Hematopoietic multipotent progenitor cell (in vitro differentiated cells): ENCODE results near the gene SEMA3D. TPM values are rescaled to one million over a fixed set of nuclear protein-coding genes. Genes with fewer than 3 reads are reported as not detected.

Experiments used
- DNase-seq, 3 donors: peaks; one replicate each; pipeline ENCODE4 v3.0.0-alpha.2; 2011 to 2015; ENCODE audit warnings: low read depth in 2 of 3, low spot score in 2 of 3
- total RNA-seq: library from RNA; depleted of rRNA; stranded (reverse); fragments of >200 nt; gene quantifications from one replicate; pipeline ENCODE4 v1.2.3, GENCODE V29; 2012

SEMA3D gene
- total RNA-seq, 1 donor, result under 0.01 TPM

DNA sequence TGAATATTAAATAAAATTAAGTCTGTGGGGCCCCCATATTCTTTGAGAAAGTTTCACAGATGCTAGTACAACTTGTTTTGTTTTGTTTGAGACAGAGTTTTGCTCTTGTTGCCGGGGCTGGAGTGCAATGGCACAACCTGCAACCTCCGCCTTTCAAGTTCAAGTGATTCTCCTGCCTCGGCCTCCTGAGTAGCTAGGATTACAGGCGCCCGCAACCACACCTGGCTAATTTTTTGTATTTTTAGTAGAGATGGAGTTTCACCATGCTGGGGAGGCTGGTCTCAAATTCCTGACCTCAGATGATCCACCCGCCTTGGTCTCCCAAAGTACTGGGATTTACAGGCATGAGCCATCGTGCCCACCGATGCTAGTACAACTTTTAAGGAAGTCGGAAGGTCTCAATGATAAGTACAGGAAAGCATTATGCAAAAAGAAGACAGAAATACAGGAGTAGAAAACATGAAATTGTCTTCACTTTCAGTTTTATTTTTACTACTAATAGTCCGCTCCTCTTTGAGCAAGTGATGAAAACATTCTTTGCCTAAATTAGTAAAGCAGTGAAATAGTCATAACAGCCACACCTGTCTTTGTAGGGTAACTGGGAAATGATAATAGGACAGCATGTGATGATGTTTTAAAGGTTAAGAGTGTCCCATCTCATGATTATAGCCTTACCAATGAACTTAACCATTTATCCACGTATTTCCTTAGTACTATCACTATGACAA, 147.5 kb downstream of the SEMA3D start:
- no peak for DNase-seq

DNA sequence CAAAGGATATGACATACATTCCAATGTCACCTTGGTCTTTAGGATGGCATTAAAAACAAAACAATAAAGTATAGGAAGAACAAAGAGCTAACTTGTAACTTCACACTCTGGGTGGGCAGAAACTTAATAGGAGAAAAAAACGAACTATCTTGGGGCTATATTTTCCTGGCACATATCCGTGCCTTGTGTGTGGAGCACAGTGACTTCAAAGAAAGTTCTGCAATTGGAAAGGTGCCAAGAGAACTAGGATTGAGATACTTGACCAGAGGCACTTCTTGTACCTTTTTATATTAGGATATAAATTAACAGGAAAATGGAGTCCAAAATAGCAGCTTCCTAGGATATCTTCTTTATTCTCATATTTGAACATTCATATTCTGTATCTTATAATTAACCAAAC, 148.4 kb downstream of the SEMA3D start:
- no peak for DNase-seq

DNA sequence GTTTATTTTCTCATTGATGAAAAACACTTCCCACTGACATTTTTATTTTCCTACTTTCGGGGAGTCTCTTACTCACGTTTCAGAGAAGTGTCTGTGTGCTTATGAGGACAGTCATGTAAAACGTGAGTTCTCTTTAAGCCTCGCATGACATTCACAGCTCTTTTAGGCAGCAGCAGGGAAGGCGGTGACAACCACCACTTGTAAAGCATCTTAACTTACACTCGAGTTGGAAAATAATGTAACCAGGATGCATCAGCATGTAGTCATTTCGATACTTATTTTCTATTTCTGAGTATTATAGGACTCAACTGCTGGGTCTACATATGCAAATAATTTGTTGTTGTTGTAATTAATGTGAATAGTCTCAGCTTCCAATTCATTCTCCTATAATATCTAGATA, 153.6 kb downstream of the SEMA3D start:
- DNase-seq, result no peak

DNA sequence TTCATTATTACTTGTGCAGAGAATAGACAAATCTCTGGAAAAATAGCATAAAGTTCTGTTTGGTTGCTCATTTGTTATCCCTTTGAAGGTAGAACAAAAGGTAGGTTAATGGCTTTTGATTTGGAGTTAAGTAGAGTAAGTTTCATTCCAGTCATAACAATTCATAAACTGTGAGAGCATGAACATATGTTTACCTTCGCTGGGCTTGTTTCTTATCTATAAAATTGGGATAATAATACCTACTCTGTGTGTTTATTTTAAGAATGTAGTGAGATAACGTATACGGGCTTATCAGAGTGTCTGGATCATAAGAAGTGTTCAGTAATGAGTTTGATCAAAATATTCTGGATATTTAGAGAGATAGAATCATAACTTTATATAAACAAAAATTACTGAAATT, 155.4 kb downstream of the SEMA3D start:
- DNase-seq, result no peak

DNA sequence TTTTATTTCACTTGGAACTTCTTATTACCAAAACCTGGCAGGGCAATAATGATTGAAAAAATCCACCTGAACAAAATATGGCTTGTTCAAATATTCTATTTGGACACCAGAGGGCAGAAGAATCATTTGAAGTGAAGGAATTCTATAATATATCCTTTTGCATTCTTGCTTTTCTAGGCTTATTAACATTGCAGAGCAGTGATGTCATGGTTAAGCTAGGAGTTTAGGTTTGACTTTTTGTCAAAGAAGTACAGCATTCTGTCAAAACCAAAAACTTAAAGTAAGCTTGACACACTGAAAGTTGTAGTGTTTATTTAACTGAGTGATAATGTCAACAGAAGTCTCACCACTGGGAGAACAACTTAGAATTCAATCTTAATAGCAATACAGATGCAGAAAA, 156.0 kb downstream of the SEMA3D start:
- DNase-seq, result peak in 2 of 3 donors; percentile 14 to 60

DNA sequence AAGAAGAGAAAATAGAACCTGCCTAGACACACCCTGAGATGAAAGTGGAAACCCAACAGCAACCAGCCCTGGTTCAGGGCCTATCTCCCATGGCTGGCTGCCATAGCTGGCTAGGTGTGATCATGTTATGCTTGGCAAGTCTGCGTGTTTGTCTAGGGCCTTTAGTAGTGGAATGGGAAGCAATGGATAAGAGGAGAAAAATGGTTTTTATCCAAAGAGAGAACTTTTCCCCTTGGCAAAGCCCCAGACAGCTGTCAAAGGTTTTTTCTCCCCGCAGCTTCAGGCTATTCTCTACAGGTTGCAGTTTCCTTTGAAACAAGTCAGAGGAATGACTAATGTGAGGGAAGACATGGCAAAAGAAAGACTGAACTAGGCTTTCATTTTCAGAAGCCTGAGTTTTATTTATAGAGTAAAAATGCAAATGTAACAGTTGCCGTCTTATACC, 161.5 kb downstream of the SEMA3D start:
- no peak for DNase-seq

DNA sequence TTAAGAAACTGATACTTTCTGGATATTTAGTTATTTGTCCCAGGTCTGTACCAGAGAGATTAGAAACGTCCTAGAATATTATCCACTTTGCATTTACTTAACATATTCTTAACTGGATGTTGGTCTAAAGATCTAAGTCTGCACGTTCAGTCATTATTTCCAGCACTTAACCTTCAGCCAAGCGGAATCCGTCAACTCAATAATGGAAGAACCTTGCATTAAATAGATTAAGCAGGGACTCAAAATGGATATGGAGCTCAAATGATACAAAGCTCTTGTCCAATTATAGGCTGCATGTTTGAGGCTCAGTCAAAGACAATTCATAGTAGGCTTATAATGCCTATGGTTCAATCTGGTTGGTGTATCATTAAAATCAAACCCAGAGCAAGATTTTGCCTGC, 162.9 kb downstream of the SEMA3D start:
- DNase-seq, result no peak

DNA sequence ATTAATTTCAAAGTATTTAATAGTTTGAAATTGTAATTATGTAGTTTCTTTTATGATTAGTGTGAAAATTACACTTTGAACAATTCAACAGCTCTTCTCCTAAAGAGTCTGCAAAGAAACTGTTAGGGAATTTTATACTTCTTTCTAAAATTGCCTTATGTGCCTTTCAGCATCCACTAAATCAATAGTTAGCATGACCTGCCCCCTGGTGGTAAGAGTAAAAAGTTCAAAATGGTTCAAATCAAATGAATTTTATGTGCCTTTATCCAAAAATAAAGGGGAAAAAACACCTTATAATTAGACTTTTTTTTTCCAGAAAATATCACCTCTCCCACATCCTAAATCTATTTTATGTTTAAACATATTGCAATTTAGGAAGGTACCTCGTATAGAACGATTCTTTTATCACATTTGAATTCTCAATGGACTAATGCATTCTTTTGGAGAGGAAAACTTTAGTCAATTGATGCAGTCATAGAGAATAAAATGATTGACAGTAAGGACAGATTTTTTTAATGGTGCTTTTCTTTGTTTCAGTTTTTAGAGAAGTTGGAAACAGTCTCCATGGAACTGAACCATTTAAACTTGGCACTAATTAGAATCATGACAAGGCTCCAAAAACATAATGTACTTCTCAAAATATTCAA, 163.7 kb downstream of the SEMA3D start:
- DNase-seq, result peak; percentile 3 to 73 (median 27)

DNA sequence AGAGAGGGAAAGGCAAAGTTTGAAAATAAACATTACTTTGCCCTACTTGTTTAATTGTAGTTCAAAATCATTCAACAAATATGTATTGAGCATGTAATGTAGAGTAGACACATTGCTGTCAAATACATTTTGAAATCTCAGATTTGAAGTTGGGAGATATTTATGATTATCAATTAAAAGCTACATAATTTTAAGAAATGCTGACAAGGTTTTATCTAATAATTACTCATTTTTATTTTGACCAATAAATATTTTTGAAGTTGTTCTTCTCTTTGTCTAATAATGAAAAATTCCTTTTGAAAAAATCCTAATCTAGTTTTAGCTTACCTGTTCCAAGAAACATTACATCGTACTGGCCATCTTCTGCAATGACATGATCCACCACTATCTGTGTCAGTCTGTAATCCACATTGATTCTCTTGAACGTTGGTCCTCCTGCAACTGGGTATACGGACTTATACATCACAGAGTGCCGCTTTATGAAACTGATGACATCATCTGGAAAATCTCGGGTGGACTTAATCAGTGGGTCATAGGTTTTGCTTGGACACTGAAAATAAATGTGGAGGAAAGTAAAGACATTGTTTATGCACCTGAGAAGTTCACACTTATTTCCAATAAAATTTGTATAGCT, 164.7 kb downstream of the SEMA3D start:
- DNase-seq, result no peak

DNA sequence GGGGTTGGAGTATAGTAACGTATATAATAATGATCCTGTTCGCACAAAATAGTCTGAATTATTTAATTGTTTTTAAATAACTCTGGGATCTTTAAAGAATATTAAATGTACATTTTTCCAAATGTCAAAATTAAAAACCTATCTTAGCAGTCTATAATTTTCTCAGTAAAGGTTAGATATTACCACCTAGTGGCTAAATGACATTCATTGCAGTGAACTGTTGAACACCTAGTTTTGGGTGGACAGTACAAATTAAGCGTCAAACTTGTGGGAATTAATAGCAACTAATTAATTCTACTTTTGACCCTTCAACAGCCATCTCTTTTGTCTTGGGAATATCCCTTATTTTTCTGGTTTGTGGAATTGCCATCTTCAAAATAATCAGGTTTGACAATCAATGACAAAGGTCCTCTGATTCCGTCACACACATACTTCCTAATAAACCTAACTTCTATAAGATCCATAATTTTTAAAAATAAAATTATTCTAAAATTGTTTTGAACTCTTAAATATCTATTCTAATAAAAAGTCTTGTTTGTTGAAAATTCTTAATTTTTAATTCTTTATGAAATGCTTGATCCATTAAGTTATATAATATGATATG, 165.7 kb downstream of the SEMA3D start:
- peak in 1 of 3 donors; percentile 9 for DNase-seq

DNA sequence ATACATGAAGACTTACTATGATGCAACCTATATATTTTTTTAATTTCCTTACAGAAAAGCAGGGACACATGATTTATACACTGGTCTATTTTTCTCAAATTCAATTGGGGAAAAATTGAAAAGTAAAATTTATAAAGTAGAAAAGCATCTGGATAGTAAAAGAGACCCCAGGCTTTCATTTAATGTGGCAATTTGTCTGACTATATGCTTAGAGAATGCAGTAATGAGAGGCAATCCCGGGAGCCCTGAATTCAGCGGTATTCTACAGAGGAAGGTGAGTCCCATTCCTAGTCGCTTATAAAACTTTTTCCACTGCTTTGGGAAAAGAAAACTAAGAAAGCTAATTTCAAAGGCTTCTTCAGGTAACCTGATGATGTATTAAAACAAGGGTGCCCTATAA, 167.1 kb downstream of the SEMA3D start:
- no peak for DNase-seq

DNA sequence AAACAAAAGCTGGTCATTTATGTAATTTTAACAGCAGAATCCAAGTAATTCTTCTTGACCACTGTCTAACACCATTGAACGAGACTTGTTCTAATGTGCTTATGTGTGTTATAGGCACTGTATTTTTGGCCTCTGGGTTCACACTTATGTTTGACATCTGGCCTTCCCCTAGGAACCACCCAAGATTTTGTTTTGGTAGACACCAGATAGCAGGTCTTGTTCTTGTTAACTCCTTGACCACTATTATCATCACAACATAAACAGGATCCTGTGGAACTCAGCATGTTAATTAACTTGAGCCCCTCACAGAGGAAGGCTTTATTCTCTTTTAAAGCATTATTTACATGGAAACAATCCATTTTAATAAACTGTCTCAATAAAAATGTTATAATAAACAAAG, 167.7 kb downstream of the SEMA3D start:
- no peak for DNase-seq

DNA sequence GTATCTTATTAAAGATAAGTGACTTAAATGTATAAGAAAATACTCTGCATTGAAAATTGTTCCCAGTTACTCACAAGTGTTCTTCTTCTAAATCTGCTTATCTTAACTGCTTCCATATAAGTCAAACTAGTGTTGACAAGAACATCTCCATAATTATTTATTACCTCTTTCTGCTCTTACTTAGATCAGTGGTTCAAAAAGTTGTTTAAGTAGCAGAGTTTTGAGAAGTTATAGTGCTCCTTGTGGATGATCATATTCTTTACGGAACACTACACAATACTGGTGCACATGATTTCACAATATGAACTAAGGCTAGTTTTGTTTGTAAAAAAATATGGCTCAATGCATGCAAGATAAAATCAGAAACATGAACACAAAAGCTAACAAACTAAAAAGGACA, 168.4 kb downstream of the SEMA3D start:
- no peak for DNase-seq

DNA sequence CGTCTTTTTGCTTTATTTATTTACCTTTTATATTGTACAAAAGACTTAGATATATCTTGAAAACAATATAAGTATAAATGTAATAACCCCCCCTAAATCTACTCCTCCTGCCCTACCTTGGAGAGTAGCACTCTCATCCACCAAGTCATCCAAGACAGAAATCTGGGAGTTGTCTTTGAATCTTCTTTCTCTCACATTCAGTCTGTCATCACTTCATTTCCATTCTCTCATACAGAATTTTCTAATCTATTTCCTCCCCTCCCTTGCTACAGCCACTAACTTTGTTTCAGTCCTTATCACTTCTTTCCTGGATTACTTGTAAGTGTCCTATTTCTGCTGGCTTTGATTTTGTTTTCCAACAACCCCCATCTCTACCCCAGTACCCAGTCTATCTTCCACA, 170.6 kb downstream of the SEMA3D start:
- no peak for DNase-seq

DNA sequence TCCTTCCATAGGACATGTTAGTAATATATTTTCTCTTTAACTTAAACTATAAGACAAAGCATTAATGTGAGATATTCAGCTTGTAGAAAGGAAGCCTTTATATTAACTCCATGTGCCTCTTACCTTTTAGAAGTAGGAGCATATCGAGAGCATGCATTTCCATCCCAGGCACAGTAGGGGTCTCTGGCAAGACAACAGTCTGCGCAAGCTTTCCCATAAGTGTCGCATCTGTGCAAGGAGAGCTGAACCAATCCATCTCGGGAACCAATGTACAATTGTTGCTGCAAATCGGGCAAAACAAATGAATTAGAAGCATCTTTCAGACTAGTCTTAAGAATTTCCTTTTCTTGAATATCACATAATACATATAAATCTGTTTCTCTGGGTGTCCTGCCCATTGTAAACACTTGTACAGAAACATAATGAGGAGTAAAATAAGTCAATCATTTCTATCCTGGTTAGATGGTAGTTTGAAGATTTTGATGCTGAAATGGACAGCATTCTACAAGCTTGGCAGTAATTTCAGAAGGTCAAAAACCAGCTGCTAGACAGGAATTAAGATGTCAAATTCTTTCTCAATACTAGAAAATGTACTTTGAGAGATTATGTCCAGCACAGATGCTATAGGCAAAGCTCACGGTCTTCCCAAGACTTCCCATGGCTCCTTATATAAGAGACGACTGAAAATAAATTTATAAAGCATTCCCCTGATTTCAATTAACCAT, 171.8 kb downstream of the SEMA3D start:
- DNase-seq, result no peak

DNA sequence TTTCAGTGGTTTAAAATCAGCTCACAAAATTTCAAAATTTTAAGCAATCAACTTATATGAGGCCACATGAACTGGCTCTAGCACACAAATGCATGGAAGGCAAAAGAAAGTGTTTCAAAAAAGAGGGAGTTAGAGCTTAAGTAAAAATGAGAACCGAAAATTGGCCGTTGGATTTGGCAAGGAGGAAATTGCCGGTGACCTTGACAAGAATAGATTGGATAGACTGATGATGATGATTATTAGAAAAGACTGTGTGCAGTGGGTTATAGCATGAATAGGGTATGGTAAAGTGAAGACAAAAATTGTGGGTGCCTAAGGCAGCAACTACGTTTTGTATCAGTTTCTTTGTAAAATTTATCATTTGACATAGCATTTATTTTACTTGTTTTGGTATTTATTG, 175.7 kb downstream of the SEMA3D start:
- no peak for DNase-seq

DNA sequence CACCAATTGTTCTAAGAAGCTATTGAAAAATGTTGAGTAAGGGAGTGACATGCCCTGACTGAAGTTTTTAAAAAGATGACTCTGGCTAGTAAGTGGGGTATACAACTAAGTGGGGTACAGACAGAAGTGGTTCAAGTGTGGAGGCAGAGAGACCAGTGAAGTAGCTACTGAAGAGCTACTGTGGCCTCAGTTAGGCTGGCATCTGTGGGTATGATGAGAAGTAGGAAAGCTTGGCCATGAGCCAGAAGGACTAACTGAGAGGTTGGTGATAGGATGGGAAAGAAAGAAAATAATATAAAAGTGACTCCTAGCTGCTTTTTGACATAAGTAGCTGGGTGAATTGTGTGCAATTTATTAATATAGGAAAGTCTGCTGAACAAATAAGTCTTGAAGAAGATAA, 176.6 kb downstream of the SEMA3D start:
- DNase-seq, result no peak

DNA sequence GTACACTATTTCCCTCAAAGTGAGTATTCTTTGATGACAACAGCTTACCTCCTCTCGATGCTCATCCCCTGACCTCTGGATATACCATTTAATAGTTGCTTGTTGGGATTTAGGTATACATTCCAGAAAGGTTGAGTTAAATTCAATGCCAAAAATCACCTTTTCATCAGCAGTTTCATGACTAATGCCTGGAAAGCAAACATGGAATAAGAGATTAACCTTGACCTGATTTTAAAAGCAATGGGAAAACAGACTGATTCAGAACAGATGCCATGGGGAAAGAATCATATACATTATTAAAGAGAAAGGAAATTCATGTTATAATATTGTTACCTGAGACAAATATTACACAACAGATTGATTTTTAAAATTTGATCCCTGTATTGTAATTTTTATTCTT, 180.1 kb downstream of the SEMA3D start:
- no peak for DNase-seq

DNA sequence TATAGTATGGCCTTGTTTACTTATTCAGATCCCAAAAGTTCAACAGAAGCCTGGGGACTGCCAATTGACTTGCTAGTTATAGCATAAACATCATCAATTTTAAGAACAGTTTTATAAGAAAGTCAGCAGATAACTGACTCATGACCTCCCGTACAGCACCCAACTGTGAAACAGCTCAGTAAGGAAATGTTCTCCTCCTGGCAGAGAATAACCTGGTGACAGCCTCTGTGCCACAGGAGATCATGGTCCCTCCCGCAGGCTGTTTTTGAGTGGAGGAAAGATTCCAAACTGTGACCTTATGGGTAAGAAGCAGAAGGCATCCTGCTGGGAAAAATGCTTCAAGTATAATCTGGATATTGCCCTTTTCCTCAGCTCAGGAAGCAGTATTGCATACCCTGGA, 182.5 kb downstream of the SEMA3D start:
- no peak for DNase-seq

DNA sequence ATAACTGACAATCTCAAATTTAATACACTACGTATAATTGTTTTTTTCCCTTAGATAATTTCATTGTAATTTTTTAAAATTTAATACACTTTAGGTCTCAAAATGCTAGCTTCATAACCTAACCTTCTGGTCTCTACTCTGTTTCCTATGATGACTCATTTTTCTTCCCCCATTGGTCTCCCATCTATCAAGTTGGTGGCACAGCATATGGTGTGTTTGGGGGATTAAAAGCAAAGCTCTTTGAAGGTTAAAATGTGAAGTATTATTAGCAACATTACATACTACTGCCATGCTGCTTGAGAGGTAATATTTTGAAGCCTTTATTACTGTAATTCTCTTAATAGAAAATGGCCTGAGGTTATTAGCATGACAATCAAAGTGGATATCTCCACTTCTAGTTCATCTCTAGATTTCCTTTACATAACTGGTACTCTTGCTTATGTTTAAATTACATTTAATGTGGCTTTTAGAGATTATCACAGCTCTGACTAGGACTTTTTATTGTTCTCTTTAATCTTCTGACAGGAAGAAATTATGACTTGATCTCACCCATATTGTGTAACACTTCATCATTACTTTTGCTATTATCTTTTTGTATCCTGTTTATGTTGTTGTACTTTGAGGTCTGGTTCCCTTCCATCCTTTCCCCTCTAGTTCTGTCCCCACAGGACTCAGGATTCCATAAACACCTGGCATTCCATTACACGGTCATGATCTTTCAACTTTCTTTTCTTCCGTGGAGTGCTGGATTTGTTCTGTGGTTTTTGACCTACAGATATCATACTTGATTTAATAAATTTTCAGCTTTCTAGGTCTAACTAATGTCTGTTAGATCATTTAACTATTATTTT, 185.1 kb downstream of the SEMA3D start:
- no peak for DNase-seq
